ENCODE data around the gene CTSZ.

- TF ChIP-seq CTCF (IDR thresholded peaks at IDR 0.05) (no peak), POLR2A (IDR thresholded peaks at IDR 0.05) (no peak)
Measured at GRCh38 chr20:59005523-59006166, 1.4 kb downstream of the CTSZ start.
